GM21619 (cell line): Measurements from ENCODE around the gene TPT1.
A peak's percentile ranks its signal among the peaks of the same experiment; 100 is the strongest.

ENCODE experiments used
- ATAC-seq: cut with Tn5 transposase; IDR thresholded peaks from one replicate; pipeline ENCODE4 v1.9.1; 2021; ENCODE audit not compliant: unreplicated experiment

The TPT1 gene

GRCh38 chr13:45336025-45336800 lies 4.8 kb downstream of the TPT1 start:
- no peak for ATAC-seq

- ATAC-seq, result no peak
These were observed 5.5 kb downstream of the TPT1 start for GRCh38 chr13:45335397-45336024.

- no peak for ATAC-seq
These were observed 6.7 kb downstream of the TPT1 start for GRCh38 chr13:45333977-45334922.

GRCh38 chr13:45333251-45333976 lies 7.6 kb downstream of the TPT1 start:
- ATAC-seq, result no peak

GRCh38 chr13:45332831-45333219 lies 8.2 kb downstream of the TPT1 start:
- ATAC-seq, result no peak

- no peak for ATAC-seq
These were observed 8.8 kb downstream of the TPT1 start for GRCh38 chr13:45332036-45332830.

- ATAC-seq, result no peak
These were observed 9.3 kb downstream of the TPT1 start for GRCh38 chr13:45331692-45332035.

- no peak for ATAC-seq
These were observed 9.8 kb downstream of the TPT1 start for GRCh38 chr13:45331123-45331619.

- ATAC-seq, result no peak
These were observed 12.3 kb downstream of the TPT1 start for GRCh38 chr13:45328661-45329111.

- ATAC-seq, result no peak
These were observed 13.6 kb downstream of the TPT1 start for GRCh38 chr13:45327253-45327955.

GRCh38 chr13:45325806-45326205 lies 15.2 kb downstream of the TPT1 start:
- no peak for ATAC-seq

GRCh38 chr13:45320876-45321629 lies 19.9 kb downstream of the TPT1 start:
- no peak for ATAC-seq

GRCh38 chr13:45316996-45317395 lies 24.0 kb downstream of the TPT1 start:
- no peak for ATAC-seq

- ATAC-seq, result no peak
These were observed 24.6 kb downstream of the TPT1 start for GRCh38 chr13:45316338-45316737.

- no peak for ATAC-seq
These were observed 25.3 kb downstream of the TPT1 start for GRCh38 chr13:45315520-45316167.

GRCh38 chr13:45314822-45315221 lies 26.2 kb downstream of the TPT1 start:
- no peak for ATAC-seq

GRCh38 chr13:45310341-45311131 lies 30.4 kb downstream of the TPT1 start:
- ATAC-seq, result peak; percentile 20
